Ishikawa (cell line): Measurements from ENCODE around the gene FHIT.

Experiments used
- CEBPB ChIP-seq: IDR thresholded peaks from 2 replicates; pipeline ENCODE4 v1.6.1; 2012
- CREB1 ChIP-seq: IDR thresholded peaks from 2 replicates; pipeline ENCODE4 v1.6.1; 2012; ENCODE audit warnings: low read depth
- EGR1 ChIP-seq: IDR thresholded peaks from 2 replicates; pipeline ENCODE4 v1.6.1; 2012
- EP300 ChIP-seq: IDR thresholded peaks from 2 replicates; pipeline ENCODE4 v1.6.1; 2012; ENCODE audit warnings: borderline replicate concordance
- FOXM1 ChIP-seq: IDR thresholded peaks from 2 replicates; pipeline ENCODE4 v1.6.1; 2012; ENCODE audit warnings: low read depth, borderline replicate concordance
- MAX ChIP-seq: IDR thresholded peaks from 2 replicates; pipeline ENCODE4 v1.6.1; 2012
- NFIC ChIP-seq: IDR thresholded peaks from 2 replicates; pipeline ENCODE4 v1.6.1; 2012
- RAD21 ChIP-seq: IDR thresholded peaks from 2 replicates; pipeline ENCODE4 v1.6.1; 2012; ENCODE audit warnings: low read depth
- REST ChIP-seq: IDR thresholded peaks from 2 replicates; pipeline ENCODE4 v1.6.1; 2012; ENCODE audit warnings: low read depth, mild to moderate bottlenecking
- TAF1 ChIP-seq: IDR thresholded peaks from 2 replicates; pipeline ENCODE4 v1.6.1; 2012; ENCODE audit warnings: low read depth, mild to moderate bottlenecking
- TCF12 ChIP-seq: IDR thresholded peaks from 2 replicates; pipeline ENCODE4 v1.6.1; 2012; ENCODE audit warnings: low read depth
- TEAD4 ChIP-seq: IDR thresholded peaks from 2 replicates; pipeline ENCODE4 v1.6.1; 2012
- USF1 ChIP-seq: IDR thresholded peaks from 2 replicates; pipeline ENCODE4 v1.6.1; 2012
- YY1 ChIP-seq: IDR thresholded peaks from 2 replicates; pipeline ENCODE4 v1.6.1; 2012; ENCODE audit warnings: low read depth
- ZBTB7A ChIP-seq: IDR thresholded peaks from 2 replicates; pipeline ENCODE4 v1.6.1; 2012; ENCODE audit warnings: low read depth

FHIT gene

GRCh38 chr3:61132062-61132461 lies 119.2 kb downstream of the FHIT start:
- TF ChIP-seq TCF12 = no peak
- no peak for TF ChIP-seq EP300
- TF ChIP-seq TAF1 = no peak
- TF ChIP-seq YY1 = no peak
- no peak for TF ChIP-seq NFIC
- no peak for TF ChIP-seq TEAD4
- no peak for TF ChIP-seq ZBTB7A
- no peak for TF ChIP-seq CREB1
- no peak for TF ChIP-seq CEBPB
- TF ChIP-seq FOXM1 = no peak

- TF ChIP-seq EP300 = no peak
Measured at GRCh38 chr3:61118830-61119229, 132.4 kb downstream of the FHIT start.

- TF ChIP-seq EP300 (no peak), MAX (no peak), TCF12 (no peak), CREB1 (no peak), REST (no peak), TEAD4 (no peak), CEBPB (no peak), YY1 (no peak), RAD21 (no peak), TAF1 (no peak), EGR1 (no peak), USF1 (no peak), FOXM1 (no peak)
Measured at GRCh38 chr3:61117045-61117898, 134.0 kb downstream of the FHIT start.

- no peak for TF ChIP-seq EGR1
- TF ChIP-seq TCF12 = no peak
- TF ChIP-seq ZBTB7A = no peak
- no peak for TF ChIP-seq USF1
- no peak for TF ChIP-seq REST
- no peak for TF ChIP-seq TAF1
- no peak for TF ChIP-seq FOXM1
- no peak for TF ChIP-seq TEAD4
- TF ChIP-seq NFIC = no peak
- TF ChIP-seq CEBPB = no peak
Measured at GRCh38 chr3:61114316-61114953, 136.8 kb downstream of the FHIT start.

GRCh38 chr3:61111825-61112224 lies 139.4 kb downstream of the FHIT start:
- TF ChIP-seq MAX = no peak
- no peak for TF ChIP-seq TAF1
- TF ChIP-seq TEAD4 = no peak
- TF ChIP-seq EP300 = no peak
- no peak for TF ChIP-seq CREB1
- TF ChIP-seq USF1 = no peak
- TF ChIP-seq EGR1 = no peak
- TF ChIP-seq RAD21 = no peak
- no peak for TF ChIP-seq NFIC
- no peak for TF ChIP-seq CEBPB
- TF ChIP-seq FOXM1 = no peak
- no peak for TF ChIP-seq REST
- TF ChIP-seq YY1 = no peak
- no peak for TF ChIP-seq ZBTB7A
- no peak for TF ChIP-seq TCF12
